A549 (cell line): ENCODE data around the gene NEURL3. TPM values are rescaled to one million over a fixed set of nuclear protein-coding genes. Genes with fewer than 3 reads are reported as not detected.
A peak's percentile ranks its signal among the peaks of the same experiment; 100 is the strongest.

ENCODE experiments used
- ATAC-seq, 2 experiments: fragments of 200-7000 bp in 1 of 2; fragments of >200 bp in 1 of 2; cut with Nextera tagmentation in 1 of 2; cut with Tn5 transposase in 1 of 2; 3 replicates each; pipeline versions ENCODE4 v1.8.0 to v1.9.1; 2018 to 2020; ENCODE audit warnings: mild to moderate bottlenecking in 1 of 2, moderate library complexity in 1 of 2
- CTCF ChIA-PET: fragments of 300-600 bp; sonication (Branson Sonifier 250); formaldehyde crosslinking; extraction: SDS; loops from one replicate; lab custom pipeline; 2021; ENCODE audit warnings: antibody characterized with exemption, inconsistent platforms; lab: Yijun Ruan, JAX
- POLR2A ChIA-PET: fragments of 350-600 bp; formaldehyde crosslinking; extraction: SDS; loops from one replicate; lab custom pipeline; 2021; ENCODE audit warnings: antibody characterized with exemption, inconsistent platforms; lab: Yijun Ruan, JAX
- DNase-seq, 2 experiments: peaks; one replicate each; pipeline versions ENCODE4 v3.0.0 to v3.0.0-alpha.2; 2011 to 2016; ENCODE audit warnings: low read depth in 1 of 2, low spot score in 1 of 2
- FAIRE-seq: peaks from 2 replicates; lab custom pipeline; 2011; peaks lifted over from hg19 to GRCh38; lab: Jason Lieb, UNC
- H3K27ac ChIP-seq, 2 experiments: fragments of >200 bp; sonication (Bioruptor Twin); formaldehyde crosslinking; 3 replicates each; pipeline ENCODE4 v1.5.1; 2016 to 2017
- H3K4me1 ChIP-seq: fragments of >200 bp; sonication (Bioruptor Twin); formaldehyde crosslinking; 3 replicates; pipeline ENCODE4 v1.6.1; 2016
- H3K4me2 ChIP-seq: fragments of >200 bp; sonication (Bioruptor Twin); formaldehyde crosslinking; 3 replicates; pipeline ENCODE4 v1.6.1; 2016
- H3K4me3 ChIP-seq: fragments of >200 bp; sonication (Bioruptor Twin); formaldehyde crosslinking; 3 replicates; pipeline ENCODE4 v1.5.1; 2016
- H3K9me3 ChIP-seq: fragments of >200 bp; sonication (Bioruptor Twin); formaldehyde crosslinking; 3 replicates; pipeline ENCODE4 v1.6.1; 2016
- ATOH8 ChIP-seq: fragments of 250-450 bp; sonication (Bioruptor Pico); IDR thresholded peaks from 2 replicates; pipeline ENCODE4 v1.5.0; 2020; ENCODE audit warnings: low read depth, mild to moderate bottlenecking, moderate library complexity
- CEBPB ChIP-seq, 2 experiments: fragments of >200 bp in 1 of 2; sonication (Bioruptor Twin) in 1 of 2; formaldehyde crosslinking in 1 of 2; IDR thresholded peaks; 2 replicates each; pipeline ENCODE4 v1.6.1; 2012 to 2016
- CTCF ChIP-seq: fragments of >200 bp; sonication (Bioruptor Twin); formaldehyde crosslinking; IDR thresholded peaks from 3 replicates; pipeline ENCODE4 v1.5.1; 2016
- E2F6 ChIP-seq: IDR thresholded peaks from 2 replicates; pipeline ENCODE4 v1.6.1; 2012; ENCODE audit warnings: low read depth, borderline replicate concordance
- EHF ChIP-seq: fragments of 250-450 bp; sonication (Bioruptor Pico); IDR thresholded peaks from 2 replicates; pipeline ENCODE4 v1.5.0; 2020; ENCODE audit warnings: mild to moderate bottlenecking
- FOSL2 ChIP-seq, 2 experiments: fragments of 450-650 bp in 1 of 2; fragments of >200 bp in 1 of 2; sonication (Bioruptor Twin) in 1 of 2; formaldehyde crosslinking; IDR thresholded peaks; 2 replicates each; pipeline versions ENCODE4 v1.5.0 to v1.6.1; 2016 to 2020; ENCODE audit warnings: mild to moderate bottlenecking in 1 of 2, moderate library complexity in 1 of 2
- JUNB ChIP-seq: fragments of >200 bp; sonication (Bioruptor Twin); formaldehyde crosslinking; IDR thresholded peaks from 2 replicates; pipeline ENCODE4 v1.6.1; 2016
- MAX ChIP-seq: IDR thresholded peaks from 2 replicates; pipeline ENCODE4 v1.6.1; 2012
- PBX3 ChIP-seq: IDR thresholded peaks from 2 replicates; pipeline ENCODE4 v1.6.1; 2012
- RAD21 ChIP-seq, 2 experiments: fragments of >200 bp in 1 of 2; sonication (Bioruptor Twin) in 1 of 2; formaldehyde crosslinking in 1 of 2; IDR thresholded peaks in 1 of 2; conservative IDR thresholded peaks in 1 of 2; 2 replicates in 1 of 2; 3 replicates in 1 of 2; pipeline ENCODE4 v1.6.1; 2012 to 2018; ENCODE audit warnings: inconsistent platforms in 1 of 2
- RCOR1 ChIP-seq: fragments of 150-350 bp; IDR thresholded peaks from 2 replicates; pipeline ENCODE4 v1.6.1; 2014; ENCODE audit warnings: antibody characterized with exemption, low read length, low read depth
- SMC3 ChIP-seq: fragments of >200 bp; sonication (Bioruptor Twin); formaldehyde crosslinking; IDR thresholded peaks from 3 replicates; pipeline ENCODE4 v1.6.1; 2018; ENCODE audit warnings: inconsistent platforms
- TFCP2L1 ChIP-seq: fragments of 250-450 bp; sonication (Bioruptor Pico); IDR thresholded peaks from 2 replicates; pipeline ENCODE4 v1.5.0; 2021; ENCODE audit warnings: mild to moderate bottlenecking
- USF2 ChIP-seq: fragments of 450-650 bp; IDR thresholded peaks from 2 replicates; pipeline ENCODE4 v1.6.1; 2014; ENCODE audit warnings: antibody characterized with exemption
- WGBS: methylation state at CpG from one replicate; pipeline ENCODE4 v1.1.6; 2017; ENCODE audit errors: missing lambda C conversion rate; 5-methylcytosine and 5-hydroxymethylcytosine counted together
- polyA plus RNA-seq, 4 experiments: library from polyadenylated mRNA; depleted of rRNA in 3 of 4; stranded (reverse); fragments of >200 nt; fragmentation: RNase III in 1 of 4; extraction: RNeasy Plus Mini Kit Qiagen cat#74134 plus additional on column Dnase treatment in 1 of 4; gene quantifications; 2 replicates in 3 of 4; 3 replicates in 1 of 4; pipeline ENCODE4 v1.2.3, GENCODE V29; 2011 to 2017

NEURL3 gene
- polyA plus RNA-seq, 2 of the 4 experiments (the other 2 are of a cell fraction): 0.28 to 0.44 TPM

- no peak for FAIRE-seq
- peak; percentile 74 to 86 for ATAC-seq
- no peak for TF ChIP-seq EHF (CRISPR knock-in tag)
- TF ChIP-seq SMC3: peak; percentile 89
- peak; percentile 95 to 97 for TF ChIP-seq RAD21 (conservative IDR thresholded peaks at IDR 0.05 in 1 of 2, IDR thresholded peaks at IDR 0.05 in 1 of 2)
- TF ChIP-seq FOSL2 (IDR thresholded peaks at IDR 0.05): no peak
- peak; percentile 78 for TF ChIP-seq FOSL2 (CRISPR knock-in tag; IDR thresholded peaks at IDR 0.05)
- peak; percentile 89 for TF ChIP-seq CTCF
- TF ChIP-seq USF2: no peak
- TF ChIP-seq MAX: peak; percentile 92
- TF ChIP-seq E2F6: peak; percentile 86
- TF ChIP-seq, all 56 proteins: peak for 6
- ChIA-PET CTCF (interaction anchor here (0.6 to 14.7 kb wide), 71 partner anchors 7 to 517 kb away, joined by 3 to 447 read pairs (median 6); no protein-coding TSS in a partner anchor), POLR2A (no interaction called here)
- H3K27ac ChIP-seq: peak overlapping the region in 1 of 2 experiments; percentile 40; a peak in 1 of 6 replicates
- H3K4me3 ChIP-seq: no peak overlapping the region
- H3K9me3 ChIP-seq: no peaks in the 10 kb centered on the region
- peak; percentile 67 to 85 for DNase-seq
- WGBS: 42% methylated on average over 20 of the region's 32 CpGs
- H3K4me1 ChIP-seq: peaks cover 24% of the 10 kb centered on the region
- peak overlapping the region; percentile 28; the same call in 1 of the 3 replicates for H3K4me2 ChIP-seq
Measured at GRCh38 chr2:96509114-96509846, 4.1 kb upstream of the NEURL3 start.

- WGBS: 64% methylated on average over 4 of the region's 26 CpGs
- no peaks in the 10 kb centered on the region for H3K9me3 ChIP-seq
- ATAC-seq (no peak), FAIRE-seq (no peak), DNase-seq (no peak)
- peaks cover 24% of the 10 kb centered on the region for H3K4me1 ChIP-seq
- peak overlapping the region in 1 of 2 experiments; percentile 70; a peak in 2 of 6 replicates for H3K27ac ChIP-seq
- H3K4me3 ChIP-seq: no peak overlapping the region
- H3K4me2 ChIP-seq: peak overlapping the region; percentile 76
- TF ChIP-seq PBX3: no peak
- no peak for TF ChIP-seq CEBPB (IDR thresholded peaks at IDR 0.05)
- no peak for TF ChIP-seq RAD21 (conservative IDR thresholded peaks at IDR 0.05 in 1 of 2, IDR thresholded peaks at IDR 0.05 in 1 of 2)
- TF ChIP-seq JUNB: no peak
- TF ChIP-seq RCOR1: no peak
- no peak for TF ChIP-seq TFCP2L1 (CRISPR knock-in tag)
- POLR2A ChIA-PET: no interaction called here
- CTCF ChIA-PET: interaction anchor here (0.6 to 14.7 kb wide), 68 partner anchors 8 to 516 kb away, joined by 3 to 447 read pairs (median 6); no protein-coding TSS in a partner anchor
Measured at GRCh38 chr2:96508521-96509113, 3.5 kb upstream of the NEURL3 start.

- POLR2A ChIA-PET: no interaction called here
- peak; percentile 60 for DNase-seq
- H3K4me3 ChIP-seq: peak overlapping the region; percentile 28; the same call in 2 of the 3 replicates
Measured at GRCh38 chr2:96507957-96508520, 2.9 kb upstream of the NEURL3 start.

More at GRCh38 chr2:96507957-96508520, 2.9 kb upstream of the NEURL3 start:
- no peak for TF ChIP-seq ATOH8
- TF ChIP-seq CTCF: peak; percentile 84
- TF ChIP-seq SMC3: peak; percentile 86
- peak; percentile 24; the same call in 1 of the 2 replicates for TF ChIP-seq MAX
- peak; percentile 73 to 82 for TF ChIP-seq RAD21 (conservative IDR thresholded peaks at IDR 0.05 in 1 of 2, IDR thresholded peaks at IDR 0.05 in 1 of 2)
- FAIRE-seq: no peak
- Histone ChIP-seq H3K4me1 (peaks cover 24% of the 10 kb centered on the region), H3K9me3 (no peaks in the 10 kb centered on the region), H3K4me2 (peak overlapping the region; percentile 76), H3K27ac (peak overlapping the region in 1 of 2 experiments; percentile 70; a peak in 2 of 6 replicates)
- CTCF ChIA-PET: interaction anchor here (0.6 to 14.7 kb wide), 36 partner anchors 8 to 515 kb away, joined by 3 to 447 read pairs (median 8); no protein-coding TSS in a partner anchor
- ATAC-seq: peak; percentile 49 to 82
- 21% methylated on average over 25 of the region's 38 CpGs for WGBS
